Stimulated activated CD4-positive, alpha-beta T cell treated with anti-CD3 and anti-CD28 coated beads, Interleukin-12 subunit alpha, Interleukin-12 subunit beta, amount 100 ng/mL, for 24 hours (primary cell): ENCODE data around the gene TBXAS1.

Experiments used
- DNase-seq, 2 experiments: peaks; one replicate each; pipeline ENCODE4 v3.0.0-alpha.2; 2020; ENCODE audit warnings: low read depth in 2 of 2

TBXAS1 gene

DNA sequence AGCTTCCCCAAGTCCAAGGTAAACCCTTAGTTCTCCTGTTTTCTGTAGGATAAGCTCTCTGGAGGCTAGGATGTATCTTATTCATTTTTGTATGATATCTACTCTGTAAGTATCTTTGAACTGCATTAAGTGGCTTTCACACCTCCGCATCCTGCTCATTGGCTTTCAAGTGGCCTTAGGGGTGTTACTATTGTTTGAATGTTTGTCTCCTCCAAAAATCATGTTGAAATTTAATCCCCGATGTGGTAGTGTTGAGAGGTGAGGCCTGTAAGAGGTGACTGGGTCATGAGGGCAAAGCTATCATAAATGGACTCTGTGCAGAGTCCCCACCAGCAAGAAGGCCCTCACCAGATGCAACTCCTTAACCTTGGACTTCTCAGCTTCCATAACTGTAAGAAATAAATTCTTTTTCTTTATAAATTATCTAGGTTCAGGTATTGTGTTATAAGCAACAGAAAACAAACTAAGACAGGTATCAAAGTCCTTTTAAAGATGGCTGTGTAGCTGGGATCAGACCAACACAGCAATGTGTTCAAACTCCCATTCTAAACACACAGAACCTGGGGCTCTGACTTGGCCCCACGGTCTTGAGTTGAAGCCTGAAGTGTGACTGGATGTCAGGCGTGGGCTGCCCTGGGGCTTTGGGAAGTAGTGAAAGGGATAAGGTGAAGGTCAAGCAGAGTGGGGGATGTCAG lies 25.9 kb downstream of the TBXAS1 start:
- no peak for DNase-seq

DNA sequence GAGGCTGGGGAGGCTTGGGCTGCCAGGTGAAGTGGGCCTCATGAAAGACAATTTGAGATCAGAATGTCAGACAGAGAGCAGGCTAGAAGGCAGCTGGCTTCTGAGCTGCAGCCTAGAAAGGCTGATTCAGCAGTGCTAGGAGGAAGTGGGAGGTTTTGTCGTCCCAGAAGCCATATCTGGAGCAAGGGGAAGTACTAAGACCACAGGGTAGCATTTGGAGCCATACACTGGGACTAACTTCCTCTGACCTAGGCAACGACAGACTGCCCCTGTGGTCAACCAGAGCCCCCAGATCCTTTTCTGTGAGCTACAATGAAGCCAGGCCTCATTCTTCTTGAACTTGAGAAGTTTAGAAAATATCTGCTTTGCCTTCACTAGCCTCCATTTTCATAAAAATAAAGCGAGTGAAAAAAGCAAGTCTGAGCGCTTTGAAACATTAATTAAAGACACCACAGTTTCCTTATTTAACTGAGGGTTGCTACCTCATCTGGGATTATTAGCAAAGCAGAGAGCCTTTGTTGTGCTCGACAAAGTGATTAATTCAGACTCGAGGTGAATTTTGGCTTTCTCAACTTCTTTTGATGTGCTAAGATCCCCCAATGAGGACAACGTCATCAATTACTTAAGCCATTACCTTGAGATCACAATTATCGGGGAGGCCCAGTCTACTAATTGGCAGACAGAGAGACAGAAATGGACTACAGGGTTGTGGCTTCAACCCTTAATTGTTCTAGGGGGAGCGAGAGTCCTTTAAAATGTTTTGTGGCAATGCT lies 26.6 kb downstream of the TBXAS1 start:
- DNase-seq: no peak

DNA sequence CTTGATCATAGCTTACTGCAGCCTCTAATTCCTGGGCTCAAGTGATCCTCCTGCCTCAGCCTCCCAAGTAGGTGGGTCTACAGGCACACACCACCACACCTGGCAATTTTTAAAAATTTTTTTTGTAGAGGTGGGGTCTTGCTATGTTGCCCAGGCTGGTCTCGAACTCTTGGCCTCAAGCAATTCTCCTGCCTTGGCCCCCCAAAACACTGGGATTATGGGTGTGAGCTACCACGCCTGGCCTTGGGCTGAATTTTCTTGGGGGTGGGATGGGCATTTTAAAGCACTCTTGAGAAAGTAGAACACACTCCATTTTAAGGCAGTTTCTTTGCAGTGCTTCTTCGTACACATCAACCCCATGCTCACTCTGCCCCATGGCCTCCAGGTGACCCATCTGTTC lies 28.7 kb downstream of the TBXAS1 start:
- no peak for DNase-seq

DNA sequence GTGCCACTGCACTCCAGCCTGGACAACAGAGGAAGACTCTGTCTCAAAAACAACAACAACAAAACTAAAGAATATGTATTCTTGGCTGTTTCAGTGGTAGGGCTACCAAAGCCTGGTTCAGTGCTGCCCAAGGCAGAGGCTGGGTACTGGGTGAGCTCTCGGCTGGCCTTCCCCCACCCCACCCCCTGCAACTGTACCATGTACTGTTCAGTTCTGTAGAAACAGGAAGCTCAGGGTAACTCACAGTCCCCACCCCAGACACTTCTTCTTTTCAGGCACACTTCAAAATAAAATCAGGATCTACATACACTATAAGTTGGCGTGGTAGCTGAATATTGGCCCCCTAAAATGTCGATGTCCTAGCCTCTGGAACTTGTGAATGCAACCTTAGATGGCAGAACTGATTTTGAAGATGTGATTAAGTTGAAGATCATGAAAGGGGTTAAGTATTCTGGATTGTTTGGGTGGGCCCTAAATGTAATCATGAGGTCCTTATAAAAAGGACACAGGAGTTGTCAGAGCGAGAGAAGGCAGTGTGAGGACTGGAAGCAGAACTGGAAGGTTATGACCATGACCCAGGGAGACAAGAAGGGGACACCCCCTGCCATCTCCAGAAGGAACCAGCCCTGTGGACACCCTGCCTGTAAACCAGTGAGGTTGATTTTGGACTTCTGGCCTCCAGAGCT lies 31.2 kb downstream of the TBXAS1 start:
- DNase-seq: no peak

DNA sequence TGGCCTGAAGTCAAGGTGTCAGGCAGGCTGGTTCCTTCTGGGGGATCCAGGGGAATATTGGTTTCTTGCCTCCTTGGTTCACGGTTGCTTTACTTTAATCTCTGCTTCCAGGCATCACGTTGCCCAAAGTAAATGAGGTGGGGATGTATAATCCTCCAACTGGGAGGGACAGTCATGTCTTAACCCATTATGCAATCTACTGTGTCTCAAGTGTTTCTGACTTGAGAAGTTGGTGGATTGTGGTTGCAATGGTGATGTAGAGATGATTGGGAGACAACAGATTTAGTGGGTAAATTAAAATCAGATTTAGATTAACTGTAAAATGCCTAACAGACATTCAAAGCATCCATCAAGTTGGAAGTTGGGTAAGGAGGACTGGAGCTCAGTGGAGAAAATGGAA lies 32.7 kb downstream of the TBXAS1 start:
- no peak for DNase-seq

DNA sequence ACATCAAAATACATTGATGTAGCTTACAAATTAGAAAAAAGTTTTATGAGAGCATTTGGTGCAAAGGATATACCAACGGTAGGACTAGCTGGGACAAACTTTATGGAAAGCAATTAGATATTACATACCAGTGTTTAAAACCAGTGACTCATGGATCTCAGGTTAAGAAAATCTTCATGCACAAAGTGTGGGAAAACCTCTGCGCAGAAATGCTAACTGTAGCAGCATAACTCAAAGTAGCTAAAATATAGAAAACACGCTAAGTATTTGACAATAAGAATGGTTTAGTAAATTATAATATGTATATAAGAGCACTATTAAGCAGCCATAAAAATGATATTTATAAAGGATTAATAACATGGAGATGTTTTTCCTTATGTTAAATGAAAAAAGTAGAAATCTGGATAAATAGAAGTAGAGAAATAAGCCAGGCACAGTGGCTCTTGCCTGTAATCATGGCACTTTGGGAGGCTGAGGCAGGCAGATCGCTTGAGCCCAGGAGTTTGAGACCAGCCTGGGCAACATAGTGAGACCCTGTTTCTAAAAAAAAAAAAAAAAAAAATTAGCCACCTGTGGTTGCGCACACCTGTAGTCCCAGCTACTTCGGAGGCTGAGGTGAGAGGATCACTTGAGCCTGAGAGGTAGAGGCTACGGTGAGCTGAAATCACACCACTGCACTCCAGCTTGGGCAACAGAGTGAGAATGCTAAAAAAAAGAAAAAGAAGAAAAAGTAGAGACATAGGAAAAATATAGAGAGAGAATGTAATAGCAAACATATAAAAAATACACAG lies 37.2 kb downstream of the TBXAS1 start:
- no peak for DNase-seq

DNA sequence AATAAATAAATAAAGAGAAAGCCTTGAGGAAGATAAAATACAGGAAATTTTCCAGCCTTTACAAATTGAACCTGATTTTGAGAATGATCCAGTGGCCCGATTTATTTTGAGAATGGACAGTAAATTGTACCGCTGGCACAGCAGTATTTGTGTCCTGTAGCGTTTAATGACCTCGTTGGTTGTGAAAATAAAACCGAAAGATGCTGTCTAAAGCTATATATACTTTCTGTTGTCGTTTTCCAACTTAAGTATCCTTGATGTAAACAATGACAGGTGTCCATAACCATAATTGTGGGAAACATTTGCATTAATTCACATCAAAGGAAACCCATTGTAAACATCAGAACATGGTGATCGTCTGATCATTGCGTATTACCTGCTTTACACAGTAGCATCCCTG lies 38.8 kb downstream of the TBXAS1 start:
- DNase-seq: no peak

DNA sequence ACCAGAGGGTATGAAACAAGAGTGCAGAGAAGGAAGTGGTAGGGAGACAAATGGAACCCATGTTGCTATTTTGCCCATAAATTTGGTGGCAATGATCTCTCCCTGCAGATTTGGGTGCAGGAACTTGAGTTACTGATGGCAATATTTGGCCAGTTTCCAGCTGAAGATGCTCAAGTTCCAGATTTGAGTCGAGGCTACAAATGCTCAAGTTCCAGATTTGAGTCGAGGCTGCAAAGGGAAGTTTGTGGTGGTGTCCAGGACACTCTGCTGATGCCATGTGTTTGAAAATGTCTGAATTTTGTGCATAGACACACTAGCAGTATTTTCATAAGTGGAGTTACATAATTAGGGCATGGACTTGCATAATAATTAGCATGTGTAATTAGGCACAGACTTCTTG lies 40.8 kb downstream of the TBXAS1 start:
- DNase-seq: no peak

DNA sequence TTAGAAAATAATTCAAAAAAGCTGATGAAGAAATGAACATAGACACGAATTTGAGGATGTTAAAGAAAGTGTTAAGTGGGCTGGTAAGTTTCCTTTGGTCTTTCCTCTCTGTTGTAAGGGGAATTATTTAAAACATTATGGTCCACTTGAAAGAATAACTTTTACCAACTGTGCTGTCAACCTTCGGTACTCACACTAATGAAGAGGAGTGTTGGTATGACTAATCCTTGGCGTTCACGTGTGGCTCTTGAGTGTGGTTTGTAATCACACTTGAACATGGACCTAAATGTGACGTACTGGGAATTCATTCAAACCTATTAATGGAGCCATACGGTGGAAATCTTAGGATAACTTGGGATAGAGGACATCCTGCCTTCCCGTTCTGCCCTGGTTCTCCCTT lies 41.3 kb downstream of the TBXAS1 start:
- no peak for DNase-seq

DNA sequence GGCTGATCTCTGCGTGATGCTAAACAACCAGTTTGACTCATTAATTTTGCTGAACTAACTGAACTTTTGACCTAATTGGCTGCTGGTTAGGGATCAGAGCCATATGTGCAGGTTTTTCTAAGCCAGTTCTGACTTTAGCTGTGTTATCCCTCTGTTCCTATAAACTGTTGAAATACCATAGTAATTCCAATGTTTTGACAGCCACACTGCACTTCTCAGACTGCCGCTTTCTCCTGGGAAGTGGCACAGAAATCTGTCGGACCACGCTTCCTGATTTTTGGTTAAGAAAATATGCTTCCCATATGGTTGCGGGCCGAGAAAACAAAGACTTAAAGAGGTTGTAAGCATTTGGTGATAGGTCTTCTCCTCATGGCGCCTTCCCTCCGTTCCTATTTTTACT lies 42.3 kb downstream of the TBXAS1 start:
- no peak for DNase-seq

DNA sequence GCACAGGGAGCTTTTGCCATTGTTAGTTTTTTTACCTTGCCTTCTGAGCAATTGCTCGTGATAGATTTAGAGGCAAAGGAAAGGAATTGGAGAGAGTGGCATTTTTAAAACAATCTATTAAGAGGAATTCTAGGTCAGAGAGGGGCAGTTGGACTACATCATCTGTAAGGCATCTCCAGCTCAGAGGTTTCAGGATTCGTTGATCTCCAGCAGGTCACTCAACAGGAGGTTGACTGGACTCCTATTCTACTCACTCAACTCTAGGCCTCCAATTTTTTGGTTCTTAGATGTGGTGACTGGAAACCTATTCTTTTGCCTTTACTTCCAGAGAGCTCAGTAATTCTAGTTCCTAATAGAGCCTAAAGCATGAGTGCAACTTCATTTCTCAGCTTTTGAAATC lies 42.8 kb downstream of the TBXAS1 start:
- no peak for DNase-seq

DNA sequence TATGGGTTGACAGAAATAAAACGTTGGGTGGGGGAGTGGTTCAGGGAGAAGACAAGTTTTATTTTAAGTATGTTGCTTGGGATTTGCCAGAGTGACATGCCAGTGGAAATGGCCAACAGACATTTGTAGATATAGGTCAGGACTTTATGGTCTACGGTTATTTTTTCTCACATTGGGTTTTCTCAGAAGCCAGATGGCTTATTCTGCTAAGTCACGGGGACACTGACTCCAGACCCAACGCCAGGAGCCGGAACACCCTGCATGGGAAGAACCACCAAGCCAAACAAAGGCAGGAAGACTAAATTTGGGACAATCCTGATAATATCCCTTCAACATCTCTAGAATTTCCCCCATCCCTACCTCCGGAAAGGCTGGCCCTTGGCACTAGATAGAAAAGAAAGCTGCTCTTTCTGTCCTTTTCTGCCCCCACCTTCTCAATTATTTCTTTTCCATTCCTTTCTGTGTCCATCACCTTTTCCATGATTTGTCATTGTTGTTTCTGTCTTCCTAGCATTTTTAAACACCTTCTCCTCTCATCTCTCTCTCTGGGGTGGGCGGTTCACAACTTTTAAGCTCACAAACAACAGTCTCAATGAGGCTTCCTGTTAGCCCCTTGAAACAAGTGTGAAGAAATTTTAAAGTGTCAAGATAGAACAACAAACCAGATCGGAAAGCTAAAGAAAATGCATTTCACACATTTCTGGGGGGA lies 44.7 kb downstream of the TBXAS1 start:
- no peak for DNase-seq

DNA sequence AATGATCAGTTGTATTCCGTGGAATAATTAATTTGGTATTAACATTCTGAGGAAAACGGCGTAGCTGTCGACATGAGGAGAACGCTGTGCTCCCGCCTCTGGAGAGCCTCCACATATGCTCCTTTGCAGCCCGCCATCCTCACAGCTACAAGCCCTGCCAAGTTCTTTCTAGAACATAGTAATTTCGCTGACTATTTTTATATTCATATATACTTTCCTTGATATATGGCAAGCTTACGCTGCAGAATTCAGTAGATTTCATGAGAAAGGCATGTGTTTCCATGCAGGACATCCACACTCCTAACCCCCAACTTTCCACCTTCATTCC lies 45.2 kb downstream of the TBXAS1 start:
- DNase-seq: no peak

DNA sequence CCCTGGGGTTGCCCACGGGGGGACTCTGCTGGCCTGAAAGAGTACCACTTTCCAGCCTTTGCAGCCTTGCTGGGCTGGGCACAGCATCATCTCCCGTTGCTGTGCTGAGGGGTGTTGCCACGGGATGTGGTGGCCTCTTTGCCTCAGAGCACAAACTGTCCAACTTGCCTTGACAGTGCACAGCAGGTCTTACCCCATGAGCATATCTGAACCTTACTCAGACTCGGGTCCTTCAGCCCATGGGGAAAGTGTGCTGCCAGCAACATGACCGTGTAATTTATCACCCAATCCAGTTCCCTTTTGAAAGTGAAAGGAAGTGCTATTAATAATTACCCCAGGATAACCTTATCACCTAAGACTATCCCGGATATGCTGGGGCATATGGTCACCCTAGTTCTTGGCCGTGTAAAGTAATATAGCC lies 46.8 kb downstream of the TBXAS1 start:
- no peak for DNase-seq

DNA sequence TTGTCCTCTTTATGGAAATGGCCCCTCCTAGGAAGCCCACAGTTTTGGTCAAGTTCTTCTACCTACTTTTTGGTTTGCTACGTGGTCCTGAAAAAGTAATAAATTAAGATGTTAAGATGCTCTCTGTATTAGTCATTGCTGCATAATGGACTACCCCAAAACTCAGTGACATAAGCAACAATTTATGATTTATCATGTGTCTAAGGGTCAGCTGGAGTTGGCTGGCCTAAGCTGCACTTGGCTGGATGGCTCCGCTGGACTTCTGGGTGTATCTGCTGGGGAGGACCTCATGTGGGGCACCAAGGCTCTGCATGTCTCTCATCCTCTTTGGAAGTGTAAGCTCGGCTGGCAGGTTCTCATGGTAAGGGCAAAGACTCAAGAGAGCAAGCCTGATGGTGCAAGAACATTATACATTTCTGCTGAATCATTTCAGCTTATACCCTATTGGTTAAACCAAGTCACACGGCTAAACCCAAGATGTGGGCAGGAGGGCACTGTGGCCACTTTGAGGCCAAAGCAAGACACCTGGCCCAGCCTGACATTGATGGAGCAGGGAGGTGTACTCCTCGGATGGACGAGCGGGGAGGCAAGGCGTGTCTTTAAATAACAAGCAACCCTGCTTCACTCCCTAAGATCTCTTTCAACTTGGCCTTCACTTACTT lies 47.7 kb downstream of the TBXAS1 start:
- DNase-seq: no peak

DNA sequence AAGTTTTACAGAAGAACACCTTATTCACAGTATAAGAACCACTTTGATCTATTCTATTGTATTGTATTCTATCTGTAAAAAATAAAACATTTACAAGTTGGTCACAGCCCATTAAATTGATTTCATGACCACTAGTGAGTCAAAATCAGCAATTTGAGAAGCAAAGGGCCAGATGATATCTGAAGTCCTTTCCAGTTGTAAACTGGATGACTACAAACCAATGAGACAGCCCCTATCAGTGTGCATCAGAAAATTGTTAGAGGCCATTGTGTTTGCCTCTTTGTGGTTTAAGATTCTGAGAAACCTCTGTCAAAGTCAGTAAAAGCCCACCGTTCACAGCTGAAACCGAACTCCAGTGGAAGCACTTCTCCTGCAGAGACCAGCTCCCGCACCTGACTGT lies 54.8 kb downstream of the TBXAS1 start:
- DNase-seq: no peak

DNA sequence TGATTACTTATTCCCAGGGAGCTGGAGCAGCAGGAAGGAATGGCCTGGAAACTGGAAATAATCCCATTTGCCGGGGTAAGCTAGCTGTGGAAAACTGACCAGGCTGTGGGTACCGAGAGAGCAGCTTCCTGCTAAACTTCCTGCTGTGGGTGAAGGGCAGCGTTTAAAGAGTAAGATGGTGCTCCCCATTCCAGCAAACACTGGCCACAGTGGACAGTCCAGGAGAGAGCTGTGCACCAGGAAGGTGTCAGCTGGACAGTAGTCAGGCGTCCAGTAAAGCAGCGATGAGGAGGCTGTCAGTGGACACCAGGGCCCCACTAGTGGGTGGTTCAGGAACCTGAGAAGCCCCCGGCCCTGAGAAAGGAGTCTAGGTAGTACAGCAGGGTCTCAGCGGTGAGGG lies 55.4 kb downstream of the TBXAS1 start:
- DNase-seq: no peak

DNA sequence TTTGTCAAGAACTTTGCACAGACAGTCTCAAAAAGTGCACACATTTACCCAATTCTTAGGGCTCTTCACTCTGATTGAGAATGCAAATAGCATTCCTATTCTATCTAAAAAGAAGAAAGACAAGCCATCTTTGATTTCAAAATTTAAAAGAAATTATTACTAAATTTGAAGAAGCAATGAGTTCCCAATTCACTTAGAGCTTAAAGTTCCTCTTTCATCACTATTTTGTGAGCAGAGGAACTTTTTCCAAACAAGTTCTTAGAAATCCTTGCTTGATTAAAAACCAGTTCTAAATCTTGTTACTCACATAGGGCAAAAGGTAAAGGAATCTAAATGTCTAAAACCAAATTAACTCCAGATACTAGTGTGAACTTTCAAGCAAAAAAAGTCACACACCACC lies 56.4 kb downstream of the TBXAS1 start:
- no peak for DNase-seq

DNA sequence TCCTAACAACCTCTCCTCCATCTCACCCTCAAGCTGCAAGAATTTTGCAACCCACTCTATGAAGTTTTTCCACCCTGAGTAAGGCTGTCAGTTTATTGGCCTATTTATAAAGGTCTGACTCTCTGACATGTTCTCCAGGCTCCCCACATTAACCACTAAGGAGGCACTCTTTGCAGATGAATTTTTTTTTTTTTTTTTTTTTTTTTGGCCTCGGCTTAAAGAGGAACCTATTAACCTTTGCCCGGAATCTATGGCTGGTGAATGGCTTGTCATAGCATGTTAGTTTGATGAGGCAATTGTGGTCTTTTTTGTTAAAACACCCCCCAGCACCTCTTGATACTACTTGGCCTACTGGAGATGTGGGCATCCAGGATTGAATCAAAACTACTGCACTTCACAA lies 57.1 kb downstream of the TBXAS1 start:
- no peak for DNase-seq

DNA sequence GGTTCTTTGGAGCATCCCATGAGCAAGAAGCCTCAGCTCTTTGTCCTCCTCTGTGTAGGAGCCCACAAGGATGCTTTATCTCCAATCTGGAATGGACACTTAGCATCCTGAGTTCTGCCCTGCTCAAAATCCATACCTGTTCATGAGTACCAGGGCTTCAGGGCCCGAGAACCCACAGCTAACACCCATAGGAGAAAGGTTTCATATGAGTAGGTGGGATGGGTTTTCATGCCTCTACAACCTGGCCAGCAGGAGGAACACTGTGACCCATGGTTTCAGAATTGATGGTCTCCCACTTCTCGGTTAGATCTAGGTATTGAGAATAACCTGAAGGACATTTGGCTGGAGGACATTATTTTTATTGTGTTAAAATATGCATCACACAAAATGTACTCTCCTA lies 57.8 kb downstream of the TBXAS1 start:
- DNase-seq: no peak

DNA sequence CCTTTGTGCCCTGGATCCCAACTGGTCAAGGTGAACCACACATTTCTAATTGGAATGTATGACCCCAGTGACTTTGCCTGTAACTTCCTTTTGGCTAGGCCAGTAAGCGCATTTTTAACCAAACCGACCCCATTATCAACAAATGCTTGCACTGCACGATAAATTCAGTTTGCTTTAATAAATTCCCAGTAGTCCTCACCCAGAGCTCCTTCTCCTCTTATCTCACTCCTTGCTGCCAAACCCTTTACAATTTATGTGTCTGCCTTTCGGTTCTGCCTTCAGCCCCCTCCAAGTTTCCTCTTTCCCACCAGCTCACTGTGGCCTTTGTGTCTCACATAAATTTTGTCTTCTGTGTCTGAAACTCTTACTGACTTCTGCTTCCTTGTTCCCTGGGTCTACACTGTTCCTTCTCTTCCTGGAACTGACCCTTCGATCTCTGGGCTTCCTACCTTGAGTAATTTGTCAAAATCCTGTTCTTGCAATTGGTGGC lies 59.0 kb downstream of the TBXAS1 start:
- no peak for DNase-seq
